Subcutaneous adipose tissue (tissue), 4 donors: ENCODE data around the gene SH3PXD2A. TPM values are rescaled to one million over a fixed set of nuclear protein-coding genes. Genes with fewer than 3 reads are reported as not detected.

ENCODE experiments used
- CTCF ChIP-seq: fragments of 450-650 bp; IDR thresholded peaks from one replicate; pipeline ENCODE4 v1.5.1; 2016; ENCODE audit warnings: low read depth, mild to moderate bottlenecking, control low read depth, antibody characterized with exemption, moderate library complexity
- total RNA-seq, 4 donors: library from RNA; depleted of rRNA; stranded (reverse); fragments of >200 nt; gene quantifications; one replicate each; pipeline ENCODE4 v1.1.0, GENCODE V29; 2016

Gene SH3PXD2A
- total RNA-seq, 4 donors from 2014 or later, result 13.0 to 23.6 (median 18.7) TPM

GRCh38 chr10:103557455-103557854, 297.9 kb downstream of the SH3PXD2A start:
- TF ChIP-seq CTCF, result no peak

- TF ChIP-seq CTCF, result no peak
These were observed 298.9 kb downstream of the SH3PXD2A start for GRCh38 chr10:103556383-103557007.

GRCh38 chr10:103555712-103556111, 299.7 kb downstream of the SH3PXD2A start:
- no peak for TF ChIP-seq CTCF

- TF ChIP-seq CTCF, result no peak
These were observed 300.1 kb downstream of the SH3PXD2A start for GRCh38 chr10:103555325-103555649.

- TF ChIP-seq CTCF, result no peak
These were observed 300.7 kb downstream of the SH3PXD2A start for GRCh38 chr10:103554488-103555324.

GRCh38 chr10:103553743-103554487, 301.5 kb downstream of the SH3PXD2A start:
- TF ChIP-seq CTCF, result no peak
